ENCODE data around the gene RAPGEF4. TPM values are rescaled to one million over a fixed set of nuclear protein-coding genes. Genes with fewer than 3 reads are reported as not detected.
A peak's percentile ranks its signal among the peaks of the same experiment; 100 is the strongest.

Gene RAPGEF4
- total RNA-seq, 4 donors from 2014 or later, result 1.4 to 5.5 (median 1.8) TPM

DNA sequence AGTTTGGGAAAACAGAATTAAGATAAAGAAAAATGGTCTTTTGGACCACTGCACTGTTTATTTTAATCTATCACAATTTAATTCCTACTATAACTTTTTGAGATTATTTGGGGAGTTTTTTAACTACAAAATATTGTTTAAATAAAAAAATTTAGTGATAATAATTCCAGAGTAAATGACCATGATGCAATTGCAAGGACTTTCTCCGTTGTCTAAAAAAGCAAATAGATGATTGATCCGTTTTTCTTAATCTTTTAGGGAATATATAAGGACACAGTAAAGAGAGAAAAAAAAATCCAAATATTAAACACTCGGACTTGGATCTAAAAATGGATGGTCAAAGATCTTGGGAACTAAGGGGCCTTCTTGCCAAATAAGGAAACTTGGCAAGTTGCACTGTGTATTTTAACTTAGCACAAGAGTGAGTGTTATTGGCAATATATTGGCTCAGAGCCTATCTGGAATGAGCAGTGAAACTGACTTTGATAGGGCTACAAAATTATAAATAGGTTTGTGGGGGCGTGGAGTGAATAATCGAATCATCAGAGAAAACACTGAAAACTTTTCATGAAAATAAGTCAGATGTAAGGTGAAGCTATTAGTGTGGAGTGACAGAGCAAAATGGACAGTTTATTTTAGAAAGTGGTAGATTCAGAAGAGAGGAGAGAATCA, 342.0 kb downstream of the RAPGEF4 start:
- no peak for TF ChIP-seq POLR2A (IDR thresholded peaks at IDR 0.05)
- TF ChIP-seq, protein P1, sequence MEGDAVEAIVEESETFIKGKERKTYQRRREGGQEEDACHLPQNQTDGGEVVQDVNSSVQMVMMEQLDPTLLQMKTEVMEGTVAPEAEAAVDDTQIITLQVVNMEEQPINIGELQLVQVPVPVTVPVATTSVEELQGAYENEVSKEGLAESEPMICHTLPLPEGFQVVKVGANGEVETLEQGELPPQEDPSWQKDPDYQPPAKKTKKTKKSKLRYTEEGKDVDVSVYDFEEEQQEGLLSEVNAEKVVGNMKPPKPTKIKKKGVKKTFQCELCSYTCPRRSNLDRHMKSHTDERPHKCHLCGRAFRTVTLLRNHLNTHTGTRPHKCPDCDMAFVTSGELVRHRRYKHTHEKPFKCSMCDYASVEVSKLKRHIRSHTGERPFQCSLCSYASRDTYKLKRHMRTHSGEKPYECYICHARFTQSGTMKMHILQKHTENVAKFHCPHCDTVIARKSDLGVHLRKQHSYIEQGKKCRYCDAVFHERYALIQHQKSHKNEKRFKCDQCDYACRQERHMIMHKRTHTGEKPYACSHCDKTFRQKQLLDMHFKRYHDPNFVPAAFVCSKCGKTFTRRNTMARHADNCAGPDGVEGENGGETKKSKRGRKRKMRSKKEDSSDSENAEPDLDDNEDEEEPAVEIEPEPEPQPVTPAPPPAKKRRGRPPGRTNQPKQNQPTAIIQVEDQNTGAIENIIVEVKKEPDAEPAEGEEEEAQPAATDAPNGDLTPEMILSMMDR (IDR thresholded peaks at IDR 0.05 in 4 of 5, conservative IDR thresholded peaks at IDR 0.05 in 1 of 5), result no peak
- Histone ChIP-seq H3K9me3 (no peaks in the 10 kb centered on the region), H3K27me3 (no peaks in the 10 kb centered on the region), H3K4me1 (peaks cover 60 to 66% of the 10 kb centered on the region in 2 donors), H3K36me3 (no peaks in the 10 kb centered on the region), H3K4me3 (peak overlapping the region; percentile 59 to 83 (median 80)), H3K27ac (peak overlapping the region; percentile 88 to 98 (median 96))
- DNase-seq (no peak), ATAC-seq (no peak)
- intact Hi-C loops (cut with DNase I; ENCODE audit: low total_unique reads) (no loop called here), in situ Hi-C loops (cut with MboI; ENCODE audit: low sequenced_read_pairs in 4 of 4) (loop anchor here in 2 of 4 donors (5.0 to 10.0 kb wide), 2 partner anchors 135 to 137 kb away; no protein-coding TSS in a partner anchor)

DNA sequence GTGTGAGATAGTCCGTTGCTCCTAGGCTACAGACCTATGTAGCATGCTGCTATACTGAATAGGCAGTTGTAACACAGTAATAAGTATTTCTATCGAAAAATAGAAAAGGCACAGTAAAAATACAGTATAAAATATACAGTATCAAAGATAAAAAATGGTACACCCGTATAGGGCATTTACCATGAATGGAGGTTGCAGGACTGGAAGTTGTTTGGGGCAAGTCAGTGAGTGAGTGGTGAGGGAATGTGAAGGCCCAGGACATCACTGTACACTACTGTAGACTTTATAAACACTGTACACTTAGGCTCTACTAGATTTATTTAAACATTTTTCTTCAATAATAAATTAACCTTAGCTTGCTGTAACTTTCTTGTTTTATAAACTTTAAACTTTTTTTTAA, 343.5 kb downstream of the RAPGEF4 start:
- ATAC-seq (no peak), DNase-seq (no peak)
- peaks cover 60 to 64% of the 10 kb centered on the region in 2 donors for H3K4me1 ChIP-seq
- no peaks in the 10 kb centered on the region for H3K27me3 ChIP-seq
- TF ChIP-seq, protein P1 (IDR thresholded peaks at IDR 0.05 in 4 of 5, conservative IDR thresholded peaks at IDR 0.05 in 1 of 5), result no peak
- TF ChIP-seq POLR2A (IDR thresholded peaks at IDR 0.05), result no peak
- no peaks in the 10 kb centered on the region for H3K36me3 ChIP-seq
- H3K9me3 ChIP-seq, result no peaks in the 10 kb centered on the region
- peak overlapping the region in 2 of 4 donors; percentile 6 to 77 for H3K4me3 ChIP-seq
- H3K27ac ChIP-seq, result peak overlapping the region; percentile 88 to 98 (median 96)
- intact Hi-C loops (cut with DNase I; ENCODE audit: low total_unique reads), result no loop called here
- in situ Hi-C loops (cut with MboI; ENCODE audit: low sequenced_read_pairs in 4 of 4), result loop anchor here in 2 of 4 donors (5.0 to 10.0 kb wide), 2 partner anchors 133 to 136 kb away; no protein-coding TSS in a partner anchor

DNA sequence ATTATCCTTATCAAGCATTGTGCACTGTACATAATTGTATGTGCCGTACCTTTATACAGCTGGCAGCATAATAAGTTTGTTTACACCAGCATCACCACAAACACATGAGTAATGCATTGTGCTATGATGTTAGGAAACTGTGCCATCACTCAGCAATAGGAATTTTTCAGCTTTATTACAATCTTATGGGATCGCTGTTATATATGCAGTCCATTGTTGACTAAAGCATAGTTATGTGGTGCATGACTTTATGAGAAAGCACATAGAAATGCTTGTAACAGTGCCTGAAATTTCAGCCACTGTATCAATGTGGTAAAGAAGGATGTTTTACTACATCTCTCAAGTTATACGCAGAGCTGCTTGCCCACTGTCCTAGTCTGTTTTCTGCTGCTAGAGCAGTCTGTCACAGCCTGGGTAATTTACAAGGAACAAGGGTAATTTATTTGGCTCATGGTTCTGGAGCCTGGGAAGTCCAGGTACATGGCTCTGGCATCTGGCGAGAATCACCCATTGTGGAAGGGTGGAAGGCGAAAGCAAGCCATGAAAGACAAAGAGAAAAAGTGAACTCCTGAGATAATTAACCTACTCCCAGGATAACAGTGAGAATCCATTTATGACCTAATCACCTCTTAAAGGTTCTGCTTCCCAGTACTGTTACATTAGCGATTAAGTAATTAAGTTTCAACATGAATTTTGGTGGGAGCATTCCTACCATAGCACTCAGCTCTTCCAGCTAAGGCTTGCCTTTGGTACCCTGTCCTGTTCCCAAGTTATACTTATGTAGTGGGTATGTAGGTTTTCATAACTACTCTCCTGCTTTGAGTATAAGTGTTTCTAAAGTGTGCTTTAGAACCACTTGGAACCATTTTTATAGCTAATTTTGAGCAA, 344.6 kb downstream of the RAPGEF4 start:
- no peak overlapping the region for H3K4me3 ChIP-seq
- ATAC-seq (no peak), DNase-seq (no peak)
- peaks cover 58 to 63% of the 10 kb centered on the region in 2 donors for H3K4me1 ChIP-seq
- H3K27ac ChIP-seq, result peak overlapping the region; percentile 88 to 98 (median 96)
- H3K9me3 ChIP-seq, result no peaks in the 10 kb centered on the region
- in situ Hi-C loops (cut with MboI; ENCODE audit: low sequenced_read_pairs in 4 of 4) (loop anchor here in 2 of 4 donors (5.0 to 10.0 kb wide), 2 partner anchors 132 to 135 kb away; no protein-coding TSS in a partner anchor), intact Hi-C loops (cut with DNase I; ENCODE audit: low total_unique reads) (no loop called here)
- H3K36me3 ChIP-seq, result no peaks in the 10 kb centered on the region
- no peaks in the 10 kb centered on the region for H3K27me3 ChIP-seq
- TF ChIP-seq, protein P1 (IDR thresholded peaks at IDR 0.05 in 4 of 5, conservative IDR thresholded peaks at IDR 0.05 in 1 of 5), result no peak
- TF ChIP-seq POLR2A (IDR thresholded peaks at IDR 0.05), result no peak

DNA sequence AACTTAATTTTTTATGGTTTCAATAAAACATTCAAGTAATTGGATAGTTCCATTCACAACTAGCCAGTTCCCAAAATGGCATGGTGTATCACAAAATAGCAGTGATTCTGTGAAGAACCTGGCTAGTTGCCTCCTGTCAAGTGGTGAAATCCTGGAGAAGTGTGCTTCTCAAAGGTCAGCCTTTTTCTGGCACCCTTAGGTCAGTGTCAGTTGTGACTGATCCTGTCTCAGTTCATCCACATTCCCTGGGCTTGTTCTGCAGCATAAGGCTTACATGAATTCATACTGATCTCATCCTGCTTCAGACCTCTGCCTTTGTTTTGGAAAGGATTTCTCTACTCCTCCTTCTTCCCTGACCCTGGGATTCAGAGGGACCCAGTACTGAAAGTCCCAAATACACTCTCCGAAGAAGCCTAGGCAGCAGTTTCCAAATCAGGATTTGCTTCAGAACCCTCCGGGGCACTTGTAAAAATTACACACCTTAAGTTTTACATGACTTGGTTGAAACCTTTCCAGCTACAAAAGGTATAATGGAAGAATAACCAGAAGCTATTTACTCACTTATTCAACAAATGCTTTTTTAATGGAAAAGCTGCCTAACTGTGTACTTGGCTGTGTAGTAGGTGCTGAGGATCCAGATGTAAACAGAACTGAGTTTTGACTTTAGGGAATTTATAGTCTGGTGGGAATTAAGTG, 351.0 kb downstream of the RAPGEF4 start:
- Histone ChIP-seq H3K4me1 (peaks cover 73 to 85% of the 10 kb centered on the region in 2 donors), H3K9me3 (no peaks in the 10 kb centered on the region), H3K27me3 (no peaks in the 10 kb centered on the region), H3K4me3 (peak overlapping the region in 3 of 4 donors; percentile 4 to 12 (median 11)), H3K27ac (peak overlapping the region; percentile 88 to 98 (median 92)), H3K36me3 (no peaks in the 10 kb centered on the region)
- peak in 1 of 2 donors; percentile 68 for DNase-seq
- ATAC-seq, result peak; percentile 30 to 66
- in situ Hi-C loops (cut with MboI; ENCODE audit: low sequenced_read_pairs in 4 of 4), result loop anchor here in 1 of 4 donors (5.0 kb wide), 1 partner anchor 54 kb away; no protein-coding TSS in a partner anchor
- intact Hi-C loops (cut with DNase I; ENCODE audit: low total_unique reads), result no loop called here
- TF ChIP-seq POLR2A (IDR thresholded peaks at IDR 0.05), result no peak
- TF ChIP-seq, protein P1 (IDR thresholded peaks at IDR 0.05 in 4 of 5, conservative IDR thresholded peaks at IDR 0.05 in 1 of 5), result no peak
